Stimulated activated CD4-positive, alpha-beta T cell treated with anti-CD3 and anti-CD28 coated beads, Interleukin-1b, Interleukin-23, amount 100 ng/mL, for 48 hours (primary cell): ENCODE measurements around the gene ZNF718.
A peak's percentile ranks its signal among the peaks of the same experiment; 100 is the strongest.
"Not testable (repeated sequence)": the region's sequence is repeated elsewhere in the genome, so short reads cannot be mapped to it uniquely, and the experiment has no call there.

Experiments used
- DNase-seq: peaks from one replicate; pipeline ENCODE4 v3.0.0-alpha.2; 2020

ZNF718 gene

DNA sequence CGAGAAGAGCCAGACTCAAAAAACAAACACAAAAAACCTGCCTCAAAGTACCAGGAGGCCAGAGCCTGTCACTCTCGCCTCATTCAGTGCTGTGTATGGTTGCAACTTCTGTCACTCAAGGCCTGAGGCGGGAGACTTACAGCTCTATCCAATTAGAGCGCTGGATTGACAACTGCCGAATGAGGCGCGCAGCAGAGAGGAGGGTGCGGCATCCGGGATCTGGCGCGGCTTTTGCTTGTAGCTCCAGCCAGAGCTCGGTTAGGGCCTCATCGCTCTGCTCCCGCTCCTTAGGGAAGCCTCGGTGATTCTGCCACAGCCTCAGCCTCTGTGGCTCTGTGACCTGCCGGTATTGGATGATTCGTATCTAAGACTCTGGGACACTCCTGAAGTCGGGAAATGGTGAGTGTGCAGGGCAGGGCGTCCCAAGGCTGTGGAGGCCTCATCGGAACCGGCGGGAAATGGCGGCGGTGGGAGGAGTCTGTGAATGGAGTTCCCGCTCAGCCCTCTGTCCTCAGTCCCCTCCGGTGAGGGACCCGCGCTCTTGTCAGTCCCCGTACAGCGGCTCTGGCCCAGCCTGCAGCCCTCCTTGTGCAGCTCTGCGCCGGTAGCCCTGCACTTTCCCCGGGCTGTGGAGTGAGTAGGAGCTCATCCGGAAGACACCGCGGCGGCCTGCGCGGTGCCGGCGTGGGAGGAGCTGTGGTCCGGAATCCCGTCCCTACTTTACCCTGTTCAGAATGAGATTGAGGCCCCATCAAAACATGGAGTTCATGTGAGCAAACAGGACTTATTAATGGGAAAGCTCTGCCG lies at the start of gene ZNF718:
TSS of gene ZNF718 (plus strand) at position 227 of the 807 bp plus-strand sequence. CDS start at position 397, 170 bp downstream.
- peak; percentile 95 for DNase-seq

DNA sequence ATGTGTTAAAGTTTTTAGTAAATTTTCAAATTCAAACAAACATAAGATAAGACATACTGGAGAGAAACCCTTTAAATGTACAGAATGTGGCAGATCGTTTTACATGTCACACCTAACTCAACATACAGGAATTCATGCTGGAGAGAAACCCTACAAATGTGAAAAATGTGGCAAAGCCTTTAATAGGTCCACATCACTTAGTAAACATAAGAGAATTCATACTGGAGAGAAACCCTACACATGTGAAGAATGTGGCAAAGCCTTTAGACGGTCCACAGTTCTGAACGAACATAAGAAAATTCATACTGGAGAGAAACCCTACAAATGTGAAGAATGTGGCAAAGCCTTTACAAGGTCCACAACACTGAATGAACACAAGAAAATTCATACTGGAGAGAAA lies 38.4 kb upstream of the ZNF718 start:
- no peak for DNase-seq

DNA sequence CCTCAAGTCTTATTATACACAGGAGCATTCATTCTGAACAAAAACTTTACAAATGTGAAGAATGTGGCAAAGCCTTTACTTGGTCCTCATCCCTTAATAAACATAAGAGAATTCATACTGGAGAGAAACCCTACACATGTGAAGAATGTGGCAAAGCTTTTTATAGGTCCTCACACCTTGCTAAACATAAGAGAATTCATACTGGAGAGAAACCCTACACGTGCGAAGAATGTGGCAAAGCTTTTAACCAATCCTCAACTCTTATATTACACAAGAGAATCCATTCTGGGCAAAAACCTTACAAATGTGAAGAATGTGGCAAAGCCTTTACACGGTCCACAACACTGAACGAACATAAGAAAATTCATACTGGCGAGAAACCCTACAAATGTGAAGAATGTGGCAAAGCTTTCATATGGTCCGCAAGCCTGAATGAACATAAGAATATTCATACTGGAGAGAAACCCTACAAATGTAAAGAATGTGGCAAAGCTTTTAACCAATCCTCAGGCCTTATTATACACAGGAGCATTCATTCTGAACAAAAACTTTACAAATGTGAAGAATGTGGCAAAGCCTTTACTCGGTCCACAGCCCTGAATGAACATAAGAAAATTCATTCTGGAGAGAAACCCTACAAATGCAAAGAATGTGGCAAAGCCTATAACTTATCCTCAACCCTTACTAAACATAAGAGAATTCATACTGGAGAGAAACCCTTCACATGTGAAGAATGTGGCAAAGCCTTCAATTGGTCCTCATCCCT lies 37.6 kb upstream of the ZNF718 start:
- DNase-seq, result not testable (repeated sequence)

DNA sequence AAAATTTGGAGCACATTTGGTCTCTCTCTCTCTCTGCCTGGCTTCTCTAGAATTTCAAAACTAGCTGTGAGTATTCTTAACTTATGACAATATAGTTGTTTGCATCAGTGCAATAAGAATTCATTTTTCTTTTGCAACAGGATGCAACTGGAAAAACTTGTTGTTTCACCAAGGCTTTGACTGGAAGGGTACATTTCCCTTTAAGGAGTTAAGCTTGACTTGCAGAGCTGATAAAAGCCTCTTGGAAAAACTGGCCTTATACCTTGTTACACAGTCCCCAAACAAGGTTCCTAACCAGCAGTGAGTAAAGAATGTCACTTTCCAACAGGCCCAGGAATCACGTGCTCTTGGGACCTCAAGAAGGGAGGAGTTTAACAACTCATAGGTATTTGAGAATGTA lies 25.9 kb upstream of the ZNF718 start:
- no peak for DNase-seq

DNA sequence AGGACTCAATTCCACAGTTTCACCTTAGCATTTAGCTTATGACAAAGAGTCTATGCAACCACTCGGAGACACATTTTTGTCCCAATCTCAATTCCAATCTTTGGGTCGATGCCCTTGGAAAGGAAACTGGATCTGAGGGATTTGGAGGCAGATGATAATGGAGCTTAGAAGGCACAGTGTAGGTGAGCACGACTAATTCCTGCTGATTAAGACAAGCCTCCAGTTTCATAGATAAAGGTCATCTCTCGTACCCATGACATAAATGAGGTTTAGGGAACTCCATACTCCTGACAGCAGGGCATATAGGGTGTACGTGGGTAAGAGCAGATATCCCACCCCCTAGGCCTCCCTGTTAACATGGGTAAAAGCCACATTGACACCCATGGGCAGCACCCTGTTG lies 24.4 kb upstream of the ZNF718 start:
- DNase-seq, result no peak

DNA sequence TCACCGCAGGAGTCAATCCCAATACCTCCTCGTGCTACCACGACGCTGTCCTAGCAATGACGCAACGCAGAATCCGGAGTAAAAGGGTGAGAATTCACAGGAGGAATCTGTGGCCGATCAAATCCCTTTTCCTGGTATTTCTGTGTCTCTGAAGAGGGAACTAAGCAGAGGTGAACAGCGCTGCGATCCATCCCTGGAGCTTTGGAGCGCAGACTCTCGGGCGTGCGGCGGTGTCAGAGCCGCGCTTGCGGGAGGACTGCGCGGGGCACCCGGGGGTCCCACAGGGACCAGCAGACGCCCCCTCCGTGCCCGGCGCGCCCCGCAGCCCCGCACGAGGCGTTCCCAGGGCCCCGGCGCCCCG lies 17.2 kb upstream of the ZNF718 start:
- no peak for DNase-seq

DNA sequence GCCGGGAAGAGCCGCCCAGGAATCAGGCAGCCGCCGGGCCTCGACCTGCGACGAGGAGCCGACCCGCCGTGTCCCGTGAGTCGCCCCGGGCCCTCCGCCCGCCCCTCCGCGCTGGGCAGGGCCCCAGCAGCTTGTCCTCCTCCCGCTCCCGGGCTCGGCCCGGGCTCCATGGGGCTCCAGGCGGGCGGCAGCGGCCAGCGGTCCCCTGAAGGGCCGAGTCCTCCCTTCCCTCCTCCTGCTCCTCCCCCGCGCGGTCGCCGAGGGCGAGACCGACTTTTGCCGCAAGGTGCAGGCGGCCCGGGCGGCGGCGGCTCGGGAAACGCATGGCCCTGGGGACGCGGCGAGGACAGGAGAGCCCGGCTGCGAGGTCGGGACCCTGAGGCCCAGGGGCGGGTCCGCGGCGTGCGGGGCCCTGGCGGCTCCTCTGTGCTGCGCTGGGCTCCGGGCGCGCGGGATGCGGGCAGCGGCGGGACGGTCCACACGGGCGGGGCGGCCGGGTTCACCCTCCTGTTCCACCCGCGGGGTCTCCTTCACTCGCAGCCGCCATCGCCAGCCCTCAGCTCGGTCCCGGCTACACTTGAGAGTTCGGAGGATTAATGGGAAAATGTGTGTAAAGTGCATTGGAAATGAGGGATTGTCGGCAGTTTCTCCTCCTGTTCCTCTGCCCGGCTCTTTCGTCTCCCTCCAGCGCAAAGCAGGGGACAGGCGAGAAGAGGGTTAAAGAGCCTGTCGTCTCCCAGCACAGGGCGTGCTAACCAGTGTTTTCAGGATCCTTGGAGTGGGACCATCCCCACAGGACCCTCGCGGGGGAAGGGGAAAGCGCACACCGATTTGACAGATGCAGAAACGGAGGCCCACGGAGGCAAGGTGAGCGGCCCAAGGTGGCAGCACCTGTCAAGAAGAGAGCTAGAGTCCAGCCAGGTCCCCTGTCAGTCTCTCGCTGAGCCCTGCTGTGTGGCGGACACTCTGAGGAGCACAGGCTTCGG lies 16.6 kb upstream of the ZNF718 start:
- DNase-seq, result no peak

DNA sequence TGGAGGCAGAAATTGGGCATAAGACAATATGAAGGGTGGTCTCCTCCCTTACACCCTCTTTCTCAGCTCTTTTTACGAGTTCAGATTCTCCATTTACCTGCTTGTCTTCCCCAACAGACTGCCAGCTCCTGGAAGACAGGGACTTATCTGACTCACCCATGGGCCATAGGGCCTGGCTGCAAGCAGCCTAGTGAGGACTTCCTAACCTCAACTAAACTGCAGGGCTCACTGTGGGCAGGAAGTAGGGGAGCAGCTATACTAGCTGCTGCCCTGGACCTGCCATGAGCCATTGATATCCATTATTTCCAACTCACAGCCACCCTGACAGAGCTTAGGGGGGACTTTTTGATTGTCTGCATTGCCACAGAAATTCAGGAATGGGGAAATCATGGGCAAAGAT lies 11.5 kb upstream of the ZNF718 start:
- DNase-seq, result no peak

DNA sequence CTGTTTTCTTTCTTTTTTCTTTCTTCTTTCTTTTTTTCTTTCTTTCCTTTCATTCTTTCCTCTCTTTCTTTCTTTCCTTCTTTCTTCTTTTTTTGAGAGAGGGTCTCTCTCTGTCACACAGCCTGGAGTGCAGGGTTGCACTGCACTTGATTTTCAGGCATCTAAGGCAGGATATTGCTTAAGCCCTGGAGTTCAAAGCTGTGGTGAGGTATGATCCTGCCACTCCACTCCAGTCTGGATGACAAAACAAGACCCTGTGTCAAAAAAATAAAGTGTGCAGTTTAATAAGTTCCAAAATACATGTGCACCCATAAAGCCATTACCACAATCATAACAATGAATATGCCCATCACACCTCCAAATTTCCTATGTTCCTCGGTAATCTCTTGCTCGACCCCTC lies 10.6 kb upstream of the ZNF718 start:
- DNase-seq, result no peak

DNA sequence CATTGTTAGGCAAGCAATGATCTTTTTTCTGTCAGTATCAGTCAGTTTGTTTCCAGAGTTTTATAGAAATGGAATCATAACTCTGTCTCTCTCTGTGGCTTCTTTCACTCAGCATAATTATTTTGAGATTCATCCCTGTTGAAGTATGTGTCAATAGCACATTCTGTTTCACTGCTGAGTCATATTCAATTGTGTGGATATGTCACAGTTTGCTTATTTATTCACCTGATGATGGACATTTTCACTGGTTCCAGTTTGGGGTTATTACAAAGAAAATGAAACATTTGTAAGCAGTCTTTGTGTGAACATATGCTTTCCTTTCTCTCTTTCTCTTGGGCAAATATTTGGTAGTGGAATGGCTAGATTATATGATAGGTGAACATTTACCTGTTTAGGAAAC lies 10.2 kb upstream of the ZNF718 start:
- DNase-seq, result no peak

DNA sequence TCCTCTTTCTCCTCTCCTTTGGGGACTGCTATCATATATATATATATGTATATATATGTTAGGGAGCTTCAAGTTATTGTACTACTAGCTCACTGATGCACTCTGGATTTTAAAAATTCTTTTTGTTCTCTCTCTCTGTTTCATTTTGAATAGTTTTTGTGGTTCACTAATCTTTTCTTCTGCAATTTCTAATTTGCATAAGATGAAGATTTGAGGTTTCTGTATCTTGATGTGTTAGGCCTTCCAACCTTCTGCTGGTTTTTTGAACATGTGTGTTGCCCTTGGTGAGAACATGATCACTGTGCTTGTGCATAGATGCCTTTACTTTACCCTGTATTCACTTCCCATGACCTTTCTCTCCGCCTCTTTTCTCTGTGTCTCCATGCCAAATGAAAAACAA lies 7.8 kb upstream of the ZNF718 start:
- no peak for DNase-seq

DNA sequence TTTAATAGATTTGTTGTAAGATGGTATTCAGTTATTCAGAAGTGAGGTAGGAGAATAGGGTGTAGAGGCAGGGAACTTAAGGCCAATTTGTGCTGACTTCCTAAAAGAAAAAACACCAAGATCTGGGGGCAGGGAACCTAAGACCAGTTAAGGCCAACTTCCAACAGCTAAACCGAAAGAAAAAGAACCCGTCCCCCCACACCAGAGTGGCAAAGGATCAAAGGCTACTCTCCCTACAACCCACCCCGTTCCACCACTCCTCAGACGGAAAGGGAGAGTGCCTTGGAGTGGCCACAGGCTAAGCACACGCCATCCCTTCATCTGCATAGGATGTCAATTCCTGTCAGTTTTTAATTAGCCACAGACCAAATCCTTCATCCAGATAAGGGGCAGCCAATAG lies 3.7 kb upstream of the ZNF718 start:
- no peak for DNase-seq

DNA sequence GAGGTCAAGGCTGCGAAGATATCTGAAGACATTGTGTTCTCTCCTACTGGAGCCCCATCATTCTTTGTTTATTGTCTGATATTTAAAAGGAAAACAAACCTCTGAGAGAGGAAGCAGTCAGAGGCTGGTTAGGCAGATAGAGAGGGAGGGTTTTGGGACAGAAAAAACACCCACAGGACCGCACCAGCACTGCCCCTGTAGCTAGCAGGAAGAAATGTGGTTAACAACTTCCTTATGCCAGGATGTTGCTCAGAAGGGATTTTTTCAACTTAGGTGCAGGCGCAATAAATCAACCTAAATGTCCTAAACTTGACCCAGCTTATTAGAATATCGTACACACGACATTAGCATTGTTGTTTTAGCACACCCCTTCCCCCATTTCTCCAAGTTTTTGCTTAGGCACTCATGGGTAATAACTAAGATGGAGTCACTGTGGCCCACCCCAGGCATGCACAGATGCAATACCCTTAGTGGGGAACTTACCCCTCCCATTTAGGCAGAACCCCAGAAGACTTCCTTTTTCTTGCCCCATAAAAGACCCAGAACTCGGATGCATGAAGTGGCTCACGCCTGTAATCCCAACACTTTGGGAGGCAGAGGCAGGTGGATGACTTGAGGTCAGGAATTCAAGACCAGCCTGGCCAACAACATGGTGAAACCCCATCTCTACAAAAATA lies 2.8 kb upstream of the ZNF718 start:
- no peak for DNase-seq

DNA sequence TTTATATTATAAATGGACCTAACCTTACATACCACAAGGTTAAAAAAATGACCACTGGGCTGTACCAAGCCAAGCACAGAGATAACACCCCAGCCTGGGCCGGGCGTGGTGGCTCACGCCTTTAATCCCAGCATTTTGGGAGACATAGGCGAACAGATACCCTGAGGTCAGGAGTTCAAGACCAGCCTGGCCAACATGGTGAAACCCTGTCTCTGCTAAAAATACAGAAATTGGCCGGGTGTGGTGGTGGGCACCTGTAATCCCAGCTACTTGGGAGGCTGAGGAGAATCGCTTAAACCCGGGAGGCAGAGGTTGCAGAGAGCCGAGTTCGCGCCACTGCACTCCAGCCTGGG lies 403 bp upstream of the ZNF718 start:
- DNase-seq, result not testable (repeated sequence)

DNA sequence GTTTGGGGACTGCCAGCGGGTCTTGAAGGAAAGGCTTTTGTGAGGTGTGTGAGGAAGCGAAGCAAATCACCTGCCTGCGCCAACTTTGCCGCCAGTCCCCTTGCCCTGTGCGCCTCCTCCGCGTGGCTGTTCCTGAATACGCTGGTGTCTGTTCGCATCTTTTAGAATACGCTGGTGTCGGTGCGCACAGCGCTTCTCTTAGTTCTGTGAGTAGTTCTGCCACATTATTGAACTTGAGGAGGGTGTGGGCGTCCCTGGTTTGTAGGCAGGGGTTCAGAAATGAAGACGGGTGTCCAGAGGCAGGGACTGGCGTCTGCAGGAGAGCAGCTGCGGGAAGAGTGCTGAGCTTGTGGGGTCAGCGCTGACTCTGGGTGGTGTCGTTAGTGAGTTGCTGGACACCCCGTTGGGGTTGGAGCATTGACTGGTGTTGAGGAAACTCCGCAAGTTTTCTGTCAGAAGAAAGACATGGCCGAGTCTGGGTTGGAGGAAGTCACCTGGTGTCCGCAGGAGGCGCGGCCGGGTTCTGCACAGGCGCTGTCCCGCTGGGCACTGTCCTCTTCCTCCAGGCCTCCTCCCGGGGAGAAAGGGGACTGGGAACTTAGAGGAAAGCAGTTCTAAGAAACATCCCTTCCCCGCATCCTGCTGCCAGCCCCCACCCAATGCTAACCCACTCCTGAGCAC lies 930 bp downstream of the ZNF718 start:
- peak; percentile 36 for DNase-seq

DNA sequence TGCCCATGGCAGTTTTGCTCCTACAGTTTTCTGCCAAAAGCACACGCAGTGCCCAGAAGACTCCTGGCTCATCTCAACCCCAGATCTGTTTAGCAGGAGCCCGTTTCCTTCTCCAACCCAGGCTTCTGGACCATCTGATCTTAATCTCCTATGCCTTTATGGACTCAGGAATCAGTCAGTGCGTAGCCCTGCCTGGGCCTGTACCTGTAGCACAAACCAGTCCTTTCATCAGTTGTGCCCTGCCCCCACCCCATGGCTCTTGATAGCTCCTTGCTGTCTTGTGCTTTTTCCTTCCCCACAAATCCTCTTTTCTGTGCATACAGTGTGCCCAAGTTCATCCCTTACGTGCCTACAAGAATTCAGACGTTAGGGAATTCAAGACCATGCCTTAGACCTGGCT lies 1.5 kb downstream of the ZNF718 start:
- no peak for DNase-seq

DNA sequence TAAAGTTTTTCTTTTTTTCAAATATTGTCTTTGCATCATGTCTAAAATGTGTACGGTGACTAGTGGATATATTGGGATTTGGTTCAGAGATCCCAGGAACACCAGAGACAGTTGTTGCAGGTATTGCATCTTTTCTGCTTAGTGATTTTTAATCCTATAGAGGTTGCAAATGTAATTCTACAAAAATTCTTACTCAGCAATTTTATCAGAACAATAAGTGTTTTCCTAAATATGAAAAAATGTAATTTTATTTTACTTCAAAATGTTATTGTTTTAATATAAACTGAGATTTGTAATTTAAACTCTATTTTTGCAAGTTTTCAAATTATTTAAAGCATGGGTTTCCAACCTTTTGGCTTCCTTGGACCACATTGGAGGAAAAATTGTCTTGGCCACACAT lies 8.2 kb downstream of the ZNF718 start:
- DNase-seq, result no peak

DNA sequence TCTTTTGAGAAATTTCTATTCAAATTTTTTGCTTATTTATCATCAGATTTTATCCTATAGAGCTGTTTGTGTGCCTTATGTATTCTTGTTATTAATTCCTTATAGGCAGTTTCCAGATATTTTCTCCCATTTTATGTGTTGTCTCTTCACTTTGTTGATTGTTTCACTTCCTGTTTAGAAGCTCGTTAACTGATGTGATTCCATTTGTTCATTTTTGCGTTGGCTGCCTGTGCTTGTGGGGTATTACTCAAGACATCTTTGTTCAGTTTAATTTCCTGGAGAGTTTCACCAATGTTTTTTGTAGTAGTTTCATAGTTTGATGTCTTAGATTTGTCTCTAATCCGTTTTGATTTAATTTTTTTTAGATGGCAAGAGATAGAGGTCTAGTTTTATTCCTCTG lies 14.6 kb downstream of the ZNF718 start:
- DNase-seq, result no peak

DNA sequence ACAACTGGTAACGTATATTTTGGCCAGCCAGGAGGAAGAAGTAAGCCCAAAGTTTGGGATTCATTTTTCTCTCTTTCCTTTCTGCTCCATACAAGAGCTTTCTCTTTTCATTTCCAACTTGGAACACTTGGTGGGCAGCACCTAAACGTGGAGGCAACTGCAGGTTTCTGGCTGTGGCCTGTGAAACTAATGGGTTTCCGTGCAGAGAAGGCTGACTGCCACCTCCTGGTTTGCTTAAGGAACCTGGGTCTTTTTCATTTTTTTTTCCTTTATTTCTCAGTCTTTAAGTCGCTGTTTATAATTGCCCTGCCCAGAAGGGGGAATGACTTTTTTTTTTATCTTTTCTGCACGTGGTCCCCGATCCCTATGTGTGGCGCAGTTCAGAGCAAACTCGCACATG lies 15.4 kb downstream of the ZNF718 start:
- DNase-seq, result no peak

DNA sequence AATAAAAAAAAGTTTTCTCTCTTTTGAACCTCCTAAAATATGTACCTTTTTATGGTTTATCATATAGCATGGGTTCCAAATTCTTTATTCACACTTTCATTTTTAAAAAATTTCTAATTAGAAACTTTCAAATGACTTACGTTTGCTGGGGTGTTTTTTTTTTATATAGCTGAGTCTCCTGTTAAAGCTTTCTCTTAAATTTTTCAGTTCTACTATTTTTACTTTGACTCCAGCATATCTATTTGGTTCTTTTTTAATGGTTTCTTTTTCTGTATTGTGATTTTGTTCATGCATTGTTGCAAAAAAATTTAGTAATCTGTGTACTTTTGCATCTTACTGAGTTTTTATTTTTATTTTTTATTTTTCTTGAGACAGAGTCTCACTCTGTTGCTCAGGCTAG lies 22.3 kb downstream of the ZNF718 start:
- no peak for DNase-seq

DNA sequence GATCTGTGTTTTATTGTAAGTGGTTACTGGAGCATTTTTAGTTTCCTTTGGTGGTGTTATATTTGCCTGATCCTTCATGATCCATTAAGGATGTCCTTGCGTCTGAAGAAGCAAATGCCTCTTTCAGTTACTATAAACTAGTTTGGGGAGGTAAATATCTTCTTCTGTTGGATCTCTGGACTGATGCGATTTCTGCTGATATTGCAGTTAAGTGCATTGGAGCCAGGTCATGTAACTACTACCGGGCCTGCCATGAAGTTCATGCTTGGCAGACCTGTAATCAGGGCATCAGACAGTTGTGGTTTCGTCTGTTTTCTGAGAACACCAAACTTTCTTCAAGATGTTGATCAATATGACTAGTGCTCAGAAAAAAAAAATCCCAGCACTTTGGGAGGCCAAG lies 22.9 kb downstream of the ZNF718 start:
- no peak for DNase-seq
